BJ (cell line): ENCODE results near the gene KIRREL3. TPM values are rescaled to one million over a fixed set of nuclear protein-coding genes. Genes with fewer than 3 reads are reported as not detected.

Experiments used
- CTCF ChIA-PET: fragments of 350-600 bp; formaldehyde crosslinking; extraction: SDS; loops from one replicate; lab custom pipeline; 2021; ENCODE audit warnings: antibody characterized with exemption, inconsistent platforms; lab: Yijun Ruan, JAX
- POLR2A ChIA-PET: fragments of 300-600 bp; sonication (Branson Sonifier 250); formaldehyde crosslinking; extraction: SDS; loops from one replicate; lab custom pipeline; 2021; ENCODE audit warnings: antibody characterized with exemption; lab: Charles Lee
- DNase-seq: peaks from one replicate; pipeline ENCODE4 v3.0.0-alpha.2; 2011; ENCODE audit warnings: low read depth
- H3K27me3 ChIP-seq: 2 replicates; pipeline ENCODE4 v1.6.0; 2011; ENCODE audit warnings: low read length; ENCODE audit not compliant: control insufficient read depth, insufficient read depth
- H3K36me3 ChIP-seq: 2 replicates; pipeline ENCODE4 v1.5.1; 2011; ENCODE audit warnings: low read length; ENCODE audit not compliant: control insufficient read depth, insufficient read depth
- H3K4me3 ChIP-seq: 2 replicates; pipeline ENCODE4 v1.5.1; 2011; ENCODE audit warnings: low read depth, mild to moderate bottlenecking, control low read depth, low read length
- polyA plus RNA-seq: library from polyadenylated mRNA; depleted of rRNA; stranded (reverse); fragments of >200 nt; gene quantifications from 2 replicates; pipeline ENCODE4 v1.2.3, GENCODE V29; 2011
- TF ChIP-seq, protein P1 (sequence below): IDR thresholded peaks from 2 replicates; pipeline ENCODE4 v1.5.1; 2011; ENCODE audit warnings: low read depth, mild to moderate bottlenecking, control low read depth, inconsistent platforms, low read length, moderate library complexity; ENCODE audit not compliant: insufficient read depth

Gene KIRREL3
- polyA plus RNA-seq, 1 experiment: 19.6 TPM

DNA sequence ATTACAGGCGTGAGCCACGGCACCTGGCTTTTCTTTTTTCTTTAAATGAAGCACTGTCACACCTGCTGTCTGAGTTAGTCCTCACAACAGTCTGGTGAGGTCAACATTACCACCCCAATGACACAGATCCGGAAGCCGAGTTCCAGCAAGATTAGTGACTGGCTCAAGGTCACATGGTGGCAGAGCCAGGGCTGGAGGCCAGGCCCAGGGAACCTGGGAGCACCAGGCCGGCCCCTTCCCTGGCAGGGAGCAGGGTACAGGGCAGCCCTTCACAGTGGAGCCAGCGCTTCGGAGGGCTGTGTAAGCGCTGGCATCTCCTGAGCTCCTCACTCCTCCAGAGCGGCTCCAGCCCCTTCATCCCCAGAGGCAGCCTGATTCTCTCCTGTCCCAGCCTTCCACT, 526.4 kb downstream of the KIRREL3 start:
- ChIA-PET POLR2A (no interaction called here), CTCF (no interaction called here)
- Histone ChIP-seq H3K36me3 (no peaks in the 10 kb centered on the region), H3K27me3 (no peaks in the 10 kb centered on the region), H3K4me3 (no peak overlapping the region)
- TF ChIP-seq, protein P1, sequence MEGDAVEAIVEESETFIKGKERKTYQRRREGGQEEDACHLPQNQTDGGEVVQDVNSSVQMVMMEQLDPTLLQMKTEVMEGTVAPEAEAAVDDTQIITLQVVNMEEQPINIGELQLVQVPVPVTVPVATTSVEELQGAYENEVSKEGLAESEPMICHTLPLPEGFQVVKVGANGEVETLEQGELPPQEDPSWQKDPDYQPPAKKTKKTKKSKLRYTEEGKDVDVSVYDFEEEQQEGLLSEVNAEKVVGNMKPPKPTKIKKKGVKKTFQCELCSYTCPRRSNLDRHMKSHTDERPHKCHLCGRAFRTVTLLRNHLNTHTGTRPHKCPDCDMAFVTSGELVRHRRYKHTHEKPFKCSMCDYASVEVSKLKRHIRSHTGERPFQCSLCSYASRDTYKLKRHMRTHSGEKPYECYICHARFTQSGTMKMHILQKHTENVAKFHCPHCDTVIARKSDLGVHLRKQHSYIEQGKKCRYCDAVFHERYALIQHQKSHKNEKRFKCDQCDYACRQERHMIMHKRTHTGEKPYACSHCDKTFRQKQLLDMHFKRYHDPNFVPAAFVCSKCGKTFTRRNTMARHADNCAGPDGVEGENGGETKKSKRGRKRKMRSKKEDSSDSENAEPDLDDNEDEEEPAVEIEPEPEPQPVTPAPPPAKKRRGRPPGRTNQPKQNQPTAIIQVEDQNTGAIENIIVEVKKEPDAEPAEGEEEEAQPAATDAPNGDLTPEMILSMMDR: no peak
- DNase-seq: no peak

DNA sequence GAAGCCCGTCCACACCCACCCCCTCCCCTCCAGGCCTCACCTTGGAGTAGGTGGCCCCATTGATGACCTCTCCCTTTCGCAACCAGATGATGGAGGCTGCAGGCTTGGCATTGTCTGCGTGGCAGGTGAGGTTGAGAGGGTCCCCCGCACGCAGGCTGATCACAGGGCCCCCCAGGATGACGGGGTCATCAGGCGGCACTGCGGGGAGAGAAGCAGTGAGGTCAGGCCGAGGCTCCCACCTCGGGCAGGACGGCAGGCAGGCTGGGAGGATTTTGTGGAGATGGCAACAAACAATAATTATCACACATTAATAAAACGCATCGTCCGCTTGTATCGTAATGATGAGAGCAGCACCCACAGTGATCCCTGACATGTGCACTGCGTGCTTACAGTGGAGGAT, 527.3 kb downstream of the KIRREL3 start:
- Histone ChIP-seq H3K36me3 (no peaks in the 10 kb centered on the region; the same call in 1 of the 2 replicates), H3K4me3 (no peak overlapping the region), H3K27me3 (no peaks in the 10 kb centered on the region)
- no peak for DNase-seq
- TF ChIP-seq, protein P1: no peak
- ChIA-PET POLR2A (no interaction called here), CTCF (no interaction called here)

DNA sequence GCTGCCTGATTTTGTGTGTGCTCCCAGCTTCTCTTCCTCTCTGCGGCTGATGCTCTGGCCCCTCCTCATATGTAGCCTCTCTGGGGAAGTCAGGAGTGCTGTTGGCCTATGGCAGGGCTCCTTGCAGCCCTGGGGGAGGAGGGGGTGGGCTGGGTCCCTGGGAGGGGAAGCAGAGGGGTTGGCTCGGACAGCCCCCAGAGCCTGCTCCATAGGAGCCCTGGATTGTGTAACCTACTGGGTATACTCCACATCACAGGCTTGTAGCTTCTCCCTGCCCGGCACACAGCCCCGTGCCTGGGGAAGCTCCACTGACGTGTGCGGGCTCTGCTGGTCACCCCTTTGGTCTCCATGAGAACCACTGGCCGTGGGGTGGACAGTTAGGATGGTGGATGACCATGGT, 531.3 kb downstream of the KIRREL3 start:
- ChIA-PET POLR2A (no interaction called here), CTCF (interaction anchor here (0.9 to 11.0 kb wide), 2 partner anchors 13 to 28 kb away, joined by 3 to 100 read pairs; no protein-coding TSS in a partner anchor)
- no peaks in the 10 kb centered on the region for H3K27me3 ChIP-seq
- TF ChIP-seq, protein P1: no peak
- H3K4me3 ChIP-seq: no peak overlapping the region
- no peak for DNase-seq
- H3K36me3 ChIP-seq: no peaks in the 10 kb centered on the region; the same call in 1 of the 2 replicates

DNA sequence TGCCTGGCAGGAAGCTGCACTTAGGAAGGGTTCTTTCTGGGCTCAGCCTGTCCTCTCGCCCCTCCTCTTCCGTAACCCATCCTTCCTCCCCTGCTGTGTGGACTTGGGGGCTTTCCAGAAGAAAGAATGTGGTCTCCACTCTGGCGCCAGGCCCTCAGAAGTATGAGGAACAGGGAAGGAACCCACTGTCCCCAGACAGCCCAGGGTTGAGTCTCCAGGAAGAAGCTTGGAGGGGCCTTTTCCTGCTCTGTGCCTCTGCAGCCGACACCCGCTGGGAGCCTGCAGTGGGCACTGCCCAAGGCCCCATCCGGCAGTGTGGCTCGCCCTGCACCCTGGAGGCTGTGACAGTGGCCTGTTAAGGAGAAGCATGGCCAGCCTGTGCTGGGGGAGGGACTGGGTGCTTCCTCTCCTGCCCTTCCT, 532.5 kb downstream of the KIRREL3 start:
- no peak for DNase-seq
- TF ChIP-seq, protein P1: no peak
- ChIA-PET POLR2A (no interaction called here), CTCF (interaction anchor here (0.7 to 11.0 kb wide), 2 partner anchors 14 to 158 kb away, joined by 4 to 100 read pairs; no protein-coding TSS in a partner anchor)
- no peak overlapping the region for H3K4me3 ChIP-seq
- H3K36me3 ChIP-seq: no peaks in the 10 kb centered on the region; the same call in 1 of the 2 replicates
- no peaks in the 10 kb centered on the region for H3K27me3 ChIP-seq

DNA sequence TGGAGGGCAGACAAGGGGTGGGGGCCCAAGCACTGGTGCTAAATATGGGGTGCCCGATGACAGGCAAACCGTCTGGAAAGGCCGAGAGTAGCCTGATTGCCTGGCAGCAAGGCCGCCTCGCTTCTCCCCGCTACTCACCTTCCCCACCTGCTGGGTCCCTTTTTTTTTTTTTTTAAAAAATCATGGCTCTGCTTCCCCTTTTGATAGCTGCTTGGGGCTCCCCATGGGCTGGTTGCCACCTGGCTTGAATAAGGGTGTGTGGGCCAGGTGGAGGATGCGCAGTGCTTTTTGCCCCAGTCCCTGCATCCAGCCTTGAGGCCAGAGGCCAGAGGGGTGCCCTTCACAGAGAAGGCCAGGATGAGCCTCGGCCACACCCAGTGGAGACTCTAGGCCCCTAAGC, 533.1 kb downstream of the KIRREL3 start:
- POLR2A ChIA-PET: no interaction called here
- CTCF ChIA-PET: interaction anchor here (0.6 to 11.0 kb wide), 2 partner anchors 15 to 494 kb away, joined by 5 to 100 read pairs; no protein-coding TSS in a partner anchor
- TF ChIP-seq, protein P1: no peak
- H3K4me3 ChIP-seq: no peak overlapping the region
- no peak for DNase-seq
- no peaks in the 10 kb centered on the region; the same call in none of the 2 replicates for H3K36me3 ChIP-seq
- H3K27me3 ChIP-seq: no peaks in the 10 kb centered on the region
